Endothelial cell of umbilical vein (primary cell): ENCODE results near the gene HSDL2. TPM values are rescaled to one million over a fixed set of nuclear protein-coding genes. Genes with fewer than 3 reads are reported as not detected.

Source experiments
- BruUV-seq: library from RNA; stranded (reverse); fragments of 400-500 nt; replicated peaks from 2 replicates; lab custom pipeline; 2021; lab: Mats Ljungman, UMichigan
- CTCF ChIA-PET: fragments of 300-600, 350-600 bp; sonication (Branson Sonifier 250); formaldehyde crosslinking; loops from one replicate; lab custom pipeline; 2021; ENCODE audit warnings: antibody characterized with exemption, inconsistent platforms; lab: Charles Lee
- POLR2A ChIA-PET: fragments of 300-600, 350-600 bp; sonication (Branson Sonifier 250); formaldehyde crosslinking; loops from one replicate; lab custom pipeline; 2021; ENCODE audit warnings: antibody characterized with exemption, inconsistent platforms; lab: Charles Lee
- DNase-seq: peaks from one replicate; pipeline ENCODE4 v3.0.0-alpha.2; 2011; ENCODE audit warnings: low read depth, low spot score
- FAIRE-seq: peaks from 2 replicates; lab custom pipeline; 2011; peaks lifted over from hg19 to GRCh38; lab: Jason Lieb, UNC
- H2AFZ ChIP-seq: 2 replicates; pipeline ENCODE4 v1.6.0; 2012; ENCODE audit warnings: low read depth, low read length, control low read depth, inconsistent platforms
- H3K27ac ChIP-seq: 2 replicates; pipeline ENCODE4 v1.5.1; 2011; ENCODE audit warnings: low read depth, mild to moderate bottlenecking, control low read depth, low read length, moderate library complexity; ENCODE audit not compliant: insufficient read depth
- H3K27me3 ChIP-seq, 2 experiments: 2 replicates each; pipeline versions ENCODE4 v1.6.0 to v1.6.1; 2011; ENCODE audit warnings: low read length in 2 of 2, mixed read lengths in 1 of 2; ENCODE audit not compliant: control insufficient read depth in 2 of 2, insufficient read depth in 2 of 2
- H3K36me3 ChIP-seq, 2 experiments: 2 replicates in 1 of 2; 3 replicates in 1 of 2; pipeline ENCODE4 v1.5.1; 2011; ENCODE audit warnings: low read length in 2 of 2, mild to moderate bottlenecking in 1 of 2, moderate library complexity in 1 of 2; ENCODE audit not compliant: control insufficient read depth in 2 of 2, insufficient read depth in 2 of 2; ENCODE audit errors: extremely low read depth in 1 of 2
- H3K4me1 ChIP-seq: 3 replicates; pipeline ENCODE4 v1.5.1; 2011; ENCODE audit warnings: mild to moderate bottlenecking, low read length; ENCODE audit not compliant: control insufficient read depth, insufficient read depth; ENCODE audit errors: extremely low read depth
- H3K4me2 ChIP-seq: 2 replicates; pipeline ENCODE4 v1.6.1; 2011; ENCODE audit warnings: low read length, control low read depth, mixed read lengths; ENCODE audit not compliant: insufficient read depth
- H3K4me3 ChIP-seq, 3 experiments: fragments of 200-600 bp in 1 of 3; sonication (generic), shearing (Covaris generic) in 1 of 3; replicated peaks in 1 of 3; 2 replicates each; pipeline ENCODE4 v1.5.1; 2011 to 2016; ENCODE audit warnings: control low read depth in 3 of 3, low read length in 3 of 3, mild to moderate bottlenecking in 2 of 3, inconsistent platforms in 1 of 3, low read depth in 1 of 3, moderate library complexity in 1 of 3; ENCODE audit not compliant: insufficient read depth in 1 of 3
- H3K79me2 ChIP-seq: 2 replicates; pipeline ENCODE4 v1.6.0; 2012; ENCODE audit warnings: low read length, inconsistent platforms; ENCODE audit not compliant: control insufficient read depth, insufficient read depth
- H3K9ac ChIP-seq: replicated peaks from 2 replicates; pipeline ENCODE3; 2011; ENCODE audit warnings: low read length, control low read depth; ENCODE audit not compliant: insufficient read depth; ENCODE audit errors: extremely low read depth
- H3K9me1 ChIP-seq: replicated peaks from 3 replicates; pipeline ENCODE4 v1.6.0; 2011; ENCODE audit warnings: mild to moderate bottlenecking, low read length; ENCODE audit not compliant: control insufficient read depth, insufficient read depth; ENCODE audit errors: extremely low read depth
- H3K9me3 ChIP-seq: replicated peaks from 2 replicates; pipeline ENCODE4 v1.5.1; 2012; ENCODE audit warnings: low read length, inconsistent platforms; ENCODE audit not compliant: control insufficient read depth, insufficient read depth
- H4K20me1 ChIP-seq: replicated peaks from 2 replicates; pipeline ENCODE3; 2011; ENCODE audit warnings: mild to moderate bottlenecking, low read length; ENCODE audit not compliant: control insufficient read depth, insufficient read depth; ENCODE audit errors: extremely low read depth
- CTCF ChIP-seq, 2 donors: IDR thresholded peaks; 1 replicate in 1 of 2; 2 replicates in 1 of 2; pipeline ENCODE4 v1.5.1; 2011; ENCODE audit warnings: low read length in 2 of 2, mild to moderate bottlenecking in 2 of 2, moderate library complexity in 2 of 2, control low read depth in 1 of 2, inconsistent platforms in 1 of 2, low read depth in 1 of 2; ENCODE audit not compliant: insufficient read depth in 1 of 2; ENCODE audit errors: extremely low read depth in 1 of 2
- EZH2 ChIP-seq: IDR thresholded peaks from 2 replicates; pipeline ENCODE4 v1.6.1; 2012; ENCODE audit warnings: borderline replicate concordance, low read depth, mild to moderate bottlenecking, moderate library complexity, low read length, inconsistent platforms; ENCODE audit not compliant: severe bottlenecking
- FOS ChIP-seq: IDR thresholded peaks from 2 replicates; pipeline ENCODE4 v1.6.1; 2011; ENCODE audit warnings: mild to moderate bottlenecking, low read length, moderate library complexity, borderline replicate concordance; ENCODE audit not compliant: insufficient read depth
- GATA2 ChIP-seq: IDR thresholded peaks from 2 replicates; pipeline ENCODE4 v1.7.0; 2011; ENCODE audit warnings: low read depth, mild to moderate bottlenecking, moderate library complexity, mixed read lengths, low read length; ENCODE audit not compliant: insufficient read length, insufficient read depth
- JUN ChIP-seq: IDR thresholded peaks from 2 replicates; pipeline ENCODE4 v1.6.1; 2011; ENCODE audit warnings: borderline replicate concordance, low read depth; ENCODE audit not compliant: insufficient read length, insufficient read depth
- MAX ChIP-seq: IDR thresholded peaks from 2 replicates; pipeline ENCODE4 v1.6.1; 2011; ENCODE audit not compliant: insufficient read depth, insufficient read length
- MYC ChIP-seq: IDR thresholded peaks from one replicate; pipeline ENCODE4 v1.6.1; 2011; ENCODE audit warnings: mild to moderate bottlenecking, low read depth, low read length
- POLR2A ChIP-seq: IDR thresholded peaks from 2 replicates; pipeline ENCODE4 v1.6.1; 2012; ENCODE audit warnings: low read depth, mild to moderate bottlenecking, control low read depth, low read length
- POLR2AphosphoS5 ChIP-seq: IDR thresholded peaks from 2 replicates; pipeline ENCODE4 v1.6.1; 2012; ENCODE audit warnings: low read depth, mild to moderate bottlenecking, control low read depth, low read length, moderate library complexity; ENCODE audit not compliant: insufficient read depth
- dilution Hi-C: fragments of 300-500 bp; cut with MboI; formaldehyde crosslinking; loops from one replicate; pipeline ENCODE4 v1.15.0; 2019; ENCODE audit warnings: low sequenced_read_pairs; ENCODE audit not compliant: extremely low pct_ligation_motif_present
- intact Hi-C: fragments of 100-400 bp; cut with micrococcal nuclease; formaldehyde crosslinking; loops from one replicate; pipeline ENCODE4 v1.10.0; 2022
- polyA plus RNA-seq, 4 experiments: library from polyadenylated mRNA; depleted of rRNA in 3 of 4; stranded (reverse) in 3 of 4; unstranded in 1 of 4; fragments of >200 nt; gene quantifications; 2 replicates each; pipeline versions ENCODE4 v1.2.1 to v1.2.3, GENCODE V29; 2011 to 2012; ENCODE audit warnings: missing spikeins in 1 of 4
- total RNA-seq: library from RNA; stranded (reverse); gene quantifications from 2 replicates; pipeline ENCODE4 v1.2.3, GENCODE V29; 2021

HSDL2 gene
- total and polyA plus RNA-seq, 2 donors (not counting 3 experiments of a cell fraction or from before 2014, with no cell fraction given): 5.6 to 22.1 TPM

GRCh38 chr9:112351184-112351583, 28.7 kb upstream of the HSDL2 start:
- ChIA-PET CTCF (interaction anchor here (0.7 to 1.5 kb wide), 4 partner anchors 10 to 25 kb away, joined by 3 to 5 read pairs (median 4); partner anchors contain the start of gene PTBP3), POLR2A (no interaction called here)
- no TSS peak for BruUV-seq
- dilution Hi-C loops: no loop called here
- H3K4me3 ChIP-seq: no peak overlapping the region
- no peaks in the 10 kb centered on the region for H4K20me1 ChIP-seq
- H3K9me3 ChIP-seq: no peaks in the 10 kb centered on the region
- no peak overlapping the region for H2AFZ ChIP-seq
- H3K27me3 ChIP-seq: no peaks in the 10 kb centered on the region
- H3K79me2 ChIP-seq: no peaks in the 10 kb centered on the region
- TF ChIP-seq POLR2A (no peak), POLR2AphosphoS5 (no peak), GATA2 (no peak), EZH2 (no peak), MYC (no peak), JUN (no peak), CTCF (IDR thresholded peaks at IDR 0.05; ENCODE audit: extremely low read depth in 1 of 2, insufficient read depth in 1 of 2, low read depth in 1 of 2, low read length in 2 of 2) (no peak), FOS (no peak), MAX (no peak)
- FAIRE-seq (no peak), DNase-seq (no peak)
- H3K4me2 ChIP-seq: no peak overlapping the region
- no peak overlapping the region for H3K9ac ChIP-seq
- peaks cover 6% of the 10 kb centered on the region for H3K4me1 ChIP-seq
- H3K9me1 ChIP-seq: no peaks in the 10 kb centered on the region
- intact Hi-C loops: no loop called here
- H3K27ac ChIP-seq: no peak overlapping the region
- H3K36me3 ChIP-seq: no peaks in the 10 kb centered on the region
